GM21515 (cell line): ENCODE data around the gene PNPLA3.

Source experiments
- ATAC-seq: cut with Tn5 transposase; IDR thresholded peaks from one replicate; pipeline ENCODE4 v1.9.1; 2021; ENCODE audit not compliant: unreplicated experiment

PNPLA3 gene

GRCh38 chr22:43923631-43924464 is at the start of gene PNPLA3:
TSS of gene PNPLA3 (plus strand) at chr22:43923805. CDS start at chr22:43923912, 107 bp downstream.
- no peak for ATAC-seq

GRCh38 chr22:43876866-43877509 is 46.6 kb upstream of the PNPLA3 start:
- ATAC-seq = no peak

GRCh38 chr22:43878079-43878795 is 45.4 kb upstream of the PNPLA3 start:
- no peak for ATAC-seq

- no peak for ATAC-seq
Measured at GRCh38 chr22:43878831-43879550, 44.6 kb upstream of the PNPLA3 start.

GRCh38 chr22:43879901-43880540 is 43.6 kb upstream of the PNPLA3 start:
- no peak for ATAC-seq

GRCh38 chr22:43880541-43880991 is 43.0 kb upstream of the PNPLA3 start:
- no peak for ATAC-seq

GRCh38 chr22:43881091-43882061 is 42.2 kb upstream of the PNPLA3 start:
- ATAC-seq = no peak

GRCh38 chr22:43882122-43882767 is 41.4 kb upstream of the PNPLA3 start:
- ATAC-seq = no peak

GRCh38 chr22:43883012-43883661 is 40.5 kb upstream of the PNPLA3 start:
- ATAC-seq = no peak

GRCh38 chr22:43883719-43884415 is 39.7 kb upstream of the PNPLA3 start:
- no peak for ATAC-seq

- ATAC-seq = peak; percentile 71
Measured at GRCh38 chr22:43884600-43885318, 38.8 kb upstream of the PNPLA3 start.

- no peak for ATAC-seq
Measured at GRCh38 chr22:43885319-43885671, 38.3 kb upstream of the PNPLA3 start.

GRCh38 chr22:43885786-43886185 is 37.8 kb upstream of the PNPLA3 start:
- no peak for ATAC-seq

GRCh38 chr22:43886231-43886630 is 37.4 kb upstream of the PNPLA3 start:
- no peak for ATAC-seq

GRCh38 chr22:43887391-43887790 is 36.2 kb upstream of the PNPLA3 start:
- no peak for ATAC-seq

GRCh38 chr22:43888740-43889139 is 34.9 kb upstream of the PNPLA3 start:
- no peak for ATAC-seq

- no peak for ATAC-seq
Measured at GRCh38 chr22:43889201-43889859, 34.3 kb upstream of the PNPLA3 start.
